Fibroblast of villous mesenchyme (primary cell): ENCODE data around the gene STPG1. TPM values are rescaled to one million over a fixed set of nuclear protein-coding genes. Genes with fewer than 3 reads are reported as not detected.

Source experiments
- DNase-seq: peaks from one replicate; pipeline ENCODE4 v3.0.0-alpha.2; 2010; ENCODE audit warnings: low read depth
- H3K4me3 ChIP-seq: 2 replicates; pipeline ENCODE4 v1.5.1; 2011; ENCODE audit warnings: low read depth, mild to moderate bottlenecking, low read length
- total RNA-seq: library from RNA; depleted of rRNA; stranded (reverse); fragments of >200 nt; gene quantifications from 2 replicates; pipeline ENCODE4 v1.2.3, GENCODE V29; 2012
- TF ChIP-seq, protein P1 (sequence below): IDR thresholded peaks from 2 replicates; pipeline ENCODE4 v1.5.1; 2012; ENCODE audit warnings: low read depth, mild to moderate bottlenecking, low read length; ENCODE audit not compliant: insufficient read depth

STPG1 gene
- total RNA-seq, 1 donor, result 9.9 TPM

DNA sequence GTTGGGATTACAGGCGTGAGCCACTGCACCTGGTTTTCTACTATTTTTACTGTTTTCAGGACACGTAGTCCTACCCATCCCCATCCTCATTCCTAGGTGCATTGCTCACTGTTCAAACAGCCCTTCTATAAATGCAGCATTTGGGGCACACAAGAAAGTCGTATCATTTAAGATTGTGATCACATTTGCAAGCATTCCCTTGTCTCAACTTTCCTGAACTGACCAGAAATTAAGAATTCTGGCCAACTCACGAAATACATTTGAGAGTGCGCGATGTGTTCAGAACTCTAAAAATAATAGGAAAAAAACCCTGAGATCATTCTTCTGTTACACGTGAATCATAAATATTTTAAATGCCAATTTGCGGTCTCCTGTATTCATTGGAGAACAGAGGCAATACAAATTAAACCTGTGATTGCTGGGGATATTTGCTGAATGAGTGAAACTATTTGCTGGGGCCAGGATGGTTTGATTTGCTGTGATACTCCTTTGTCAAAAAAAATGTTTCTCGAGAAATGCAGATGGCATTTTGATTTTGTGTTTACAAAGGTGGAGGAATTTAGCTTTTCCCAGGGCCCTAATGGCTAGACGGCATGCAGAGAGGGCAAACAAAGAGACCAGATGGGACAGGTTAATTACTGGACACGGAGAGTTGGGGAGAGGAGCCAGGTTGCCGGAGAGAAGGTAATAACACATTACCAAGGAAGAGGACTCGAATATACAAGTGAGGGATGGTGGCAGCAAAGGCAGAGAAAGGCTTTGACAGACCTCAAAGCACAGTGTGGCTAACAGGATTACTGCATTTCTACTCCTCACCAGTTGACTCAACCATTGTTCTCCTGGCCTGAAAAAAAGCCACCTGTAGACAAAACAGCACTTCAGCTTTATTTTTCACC is 38.4 kb downstream of the STPG1 start:
- H3K4me3 ChIP-seq, result no peak overlapping the region
- no peak for DNase-seq
- TF ChIP-seq, protein P1, sequence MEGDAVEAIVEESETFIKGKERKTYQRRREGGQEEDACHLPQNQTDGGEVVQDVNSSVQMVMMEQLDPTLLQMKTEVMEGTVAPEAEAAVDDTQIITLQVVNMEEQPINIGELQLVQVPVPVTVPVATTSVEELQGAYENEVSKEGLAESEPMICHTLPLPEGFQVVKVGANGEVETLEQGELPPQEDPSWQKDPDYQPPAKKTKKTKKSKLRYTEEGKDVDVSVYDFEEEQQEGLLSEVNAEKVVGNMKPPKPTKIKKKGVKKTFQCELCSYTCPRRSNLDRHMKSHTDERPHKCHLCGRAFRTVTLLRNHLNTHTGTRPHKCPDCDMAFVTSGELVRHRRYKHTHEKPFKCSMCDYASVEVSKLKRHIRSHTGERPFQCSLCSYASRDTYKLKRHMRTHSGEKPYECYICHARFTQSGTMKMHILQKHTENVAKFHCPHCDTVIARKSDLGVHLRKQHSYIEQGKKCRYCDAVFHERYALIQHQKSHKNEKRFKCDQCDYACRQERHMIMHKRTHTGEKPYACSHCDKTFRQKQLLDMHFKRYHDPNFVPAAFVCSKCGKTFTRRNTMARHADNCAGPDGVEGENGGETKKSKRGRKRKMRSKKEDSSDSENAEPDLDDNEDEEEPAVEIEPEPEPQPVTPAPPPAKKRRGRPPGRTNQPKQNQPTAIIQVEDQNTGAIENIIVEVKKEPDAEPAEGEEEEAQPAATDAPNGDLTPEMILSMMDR, result no peak

DNA sequence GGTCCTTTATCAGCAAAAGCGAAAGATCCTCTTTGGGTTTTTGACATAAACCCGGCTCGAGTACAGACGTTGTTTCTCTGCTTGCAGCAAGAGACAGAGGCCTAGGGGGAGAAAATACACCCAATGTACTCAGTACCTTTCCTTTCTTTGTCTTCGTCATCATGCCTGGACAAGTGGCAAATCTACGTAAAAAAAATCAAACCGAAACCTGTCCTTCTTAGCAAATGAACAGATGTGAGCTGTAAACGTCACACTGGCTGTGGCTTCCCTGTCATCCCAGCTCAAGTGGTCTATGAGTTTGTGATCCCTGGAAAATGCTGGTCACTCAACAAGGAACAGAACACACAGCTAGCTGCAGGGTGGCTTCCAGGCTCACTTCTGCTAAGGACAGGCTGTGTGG is 39.9 kb downstream of the STPG1 start:
- DNase-seq, result no peak
- no peak overlapping the region for H3K4me3 ChIP-seq
- TF ChIP-seq, protein P1, result no peak

DNA sequence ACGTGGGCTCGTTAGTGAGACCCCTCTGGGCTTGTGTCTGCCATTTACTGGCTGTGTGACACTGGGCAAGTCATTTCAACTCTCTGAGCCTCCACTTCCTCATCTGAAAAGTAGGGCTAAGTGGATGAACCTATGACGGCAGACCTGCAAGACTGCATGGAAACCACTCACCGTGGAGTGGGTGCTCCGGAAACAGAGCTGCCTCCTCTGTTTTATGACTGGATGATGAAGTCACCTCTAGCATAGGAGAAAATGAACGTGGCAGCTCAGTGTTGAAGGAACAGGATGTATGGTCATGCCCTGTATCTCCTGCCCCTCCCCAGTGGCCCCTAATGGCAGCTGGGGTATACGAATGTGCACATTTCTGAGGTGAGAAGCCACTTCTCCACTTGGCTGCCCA is 40.5 kb downstream of the STPG1 start:
- DNase-seq, result no peak
- no peak overlapping the region for H3K4me3 ChIP-seq
- TF ChIP-seq, protein P1, result no peak

DNA sequence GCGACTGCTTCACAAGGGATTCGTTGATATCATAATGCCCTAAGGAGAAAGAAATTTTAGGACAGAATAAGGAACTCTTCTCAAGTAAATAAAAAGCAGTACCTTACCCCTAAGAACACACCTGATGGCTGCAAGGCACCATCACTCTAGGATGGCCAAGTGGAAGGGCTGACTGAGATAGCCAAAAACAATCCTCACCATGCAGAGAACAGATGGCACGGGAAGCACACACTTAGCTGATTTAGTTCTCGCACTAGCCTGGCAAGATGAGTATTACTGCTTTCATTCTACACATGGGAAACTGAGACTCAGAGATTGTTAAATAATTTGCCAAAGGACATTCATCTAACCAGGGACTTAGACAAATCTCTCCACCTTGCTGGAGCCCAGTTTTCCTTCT is 43.8 kb downstream of the STPG1 start:
- no peak overlapping the region for H3K4me3 ChIP-seq
- TF ChIP-seq, protein P1, result no peak
- no peak for DNase-seq

- TF ChIP-seq, protein P1, result no peak
- DNase-seq, result no peak
- H3K4me3 ChIP-seq, result no peak overlapping the region
Measured at GRCh38 chr1:24369199-24369598, 44.4 kb downstream of the STPG1 start.

DNA sequence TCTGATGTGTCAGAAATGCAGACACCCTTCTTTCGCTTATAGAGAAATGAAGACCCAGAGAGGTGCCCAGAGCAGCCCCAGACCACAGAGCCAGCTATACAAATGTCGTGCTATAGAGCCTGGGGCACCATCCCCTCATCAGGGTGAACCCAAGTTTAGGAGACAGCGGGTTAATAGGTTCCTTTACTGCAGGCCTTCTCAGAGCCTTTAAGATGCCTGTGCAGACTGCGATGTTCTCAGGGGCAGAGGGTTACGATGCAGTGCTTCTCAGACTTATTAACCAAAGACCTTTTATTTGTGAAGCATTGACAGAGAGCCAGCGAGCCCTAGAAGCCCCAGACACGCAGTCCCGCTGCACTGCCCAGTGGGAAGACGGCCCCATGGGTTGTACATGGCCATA is 46.9 kb downstream of the STPG1 start:
- no peak for DNase-seq
- no peak overlapping the region for H3K4me3 ChIP-seq
- TF ChIP-seq, protein P1, result no peak
